CD4-positive, alpha-beta T cell treated with Interleukin-12 subunit alpha and Interleukin-12 subunit beta, for 1 hour (primary cell): Measurements from ENCODE around the gene SEZ6L.

Source experiments
- DNase-seq: peaks from one replicate; pipeline ENCODE4 v3.0.0-alpha.2; 2020

SEZ6L gene

GRCh38 chr22:26169315-26170111 is at the start of gene SEZ6L:
Gene SEZ6L, plus strand, starts transcription at chr22:26169462. Its CDS starts 208 bp downstream, at chr22:26169670.
- DNase-seq: no peak

GRCh38 chr22:26122920-26123468 is 46.3 kb upstream of the SEZ6L start:
- DNase-seq: no peak

- DNase-seq: no peak
These were observed 44.1 kb upstream of the SEZ6L start for GRCh38 chr22:26124991-26125725.

- DNase-seq: no peak
These were observed 42.1 kb upstream of the SEZ6L start for GRCh38 chr22:26127126-26127525.

GRCh38 chr22:26127556-26127955 is 41.7 kb upstream of the SEZ6L start:
- DNase-seq: no peak

GRCh38 chr22:26131589-26132154 is 37.6 kb upstream of the SEZ6L start:
- no peak for DNase-seq

GRCh38 chr22:26134654-26135330 is 34.5 kb upstream of the SEZ6L start:
- DNase-seq: no peak

GRCh38 chr22:26135806-26136205 is 33.5 kb upstream of the SEZ6L start:
- DNase-seq: no peak

- no peak for DNase-seq
These were observed 30.0 kb upstream of the SEZ6L start for GRCh38 chr22:26139310-26139709.

- DNase-seq: no peak
These were observed 27.4 kb upstream of the SEZ6L start for GRCh38 chr22:26141831-26142230.

- DNase-seq: no peak
These were observed 25.4 kb upstream of the SEZ6L start for GRCh38 chr22:26143806-26144325.

GRCh38 chr22:26159886-26160285 is 9.4 kb upstream of the SEZ6L start:
- no peak for DNase-seq

GRCh38 chr22:26161746-26162145 is 7.5 kb upstream of the SEZ6L start:
- no peak for DNase-seq

- DNase-seq: no peak
These were observed 6.3 kb upstream of the SEZ6L start for GRCh38 chr22:26162926-26163325.

GRCh38 chr22:26164174-26164573 is 5.1 kb upstream of the SEZ6L start:
- DNase-seq: no peak

GRCh38 chr22:26168330-26168851 is 871 bp upstream of the SEZ6L start:
- no peak for DNase-seq

GRCh38 chr22:26168939-26169314 is 335 bp upstream of the SEZ6L start:
- DNase-seq: no peak

GRCh38 chr22:26170112-26170492 is 840 bp downstream of the SEZ6L start:
- DNase-seq: no peak

GRCh38 chr22:26170795-26171580 is 1.7 kb downstream of the SEZ6L start:
- DNase-seq: no peak

GRCh38 chr22:26172389-26172990 is 3.2 kb downstream of the SEZ6L start:
- DNase-seq: peak; percentile 11

- no peak for DNase-seq
These were observed 5.0 kb downstream of the SEZ6L start for GRCh38 chr22:26174280-26174679.
